ENCODE results near the gene METTL24. TPM values are rescaled to one million over a fixed set of nuclear protein-coding genes. Genes with fewer than 3 reads are reported as not detected.

METTL24 gene
- total RNA-seq, 4 donors from 2014 or later, result not detected

DNA sequence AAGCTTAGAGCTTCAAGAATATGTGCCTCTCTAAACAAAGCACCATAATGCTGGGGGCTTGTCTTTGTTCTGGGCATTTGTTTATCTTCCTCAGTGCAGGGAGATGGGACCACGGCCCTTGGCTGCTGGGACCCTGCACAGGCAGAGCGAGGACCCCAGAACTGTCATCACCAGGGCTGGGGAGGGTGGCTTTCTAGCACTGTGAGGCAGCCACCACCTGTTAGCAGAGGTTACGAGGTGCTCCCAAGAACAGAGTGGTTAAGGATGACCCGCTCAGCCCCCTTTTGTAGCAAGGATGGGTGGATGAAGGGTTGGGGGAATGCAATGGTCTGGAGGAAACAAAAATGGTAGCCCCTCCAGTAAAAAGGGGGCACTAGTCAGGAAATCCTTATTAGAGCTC, 34.9 kb downstream of the METTL24 start:
- in situ Hi-C loops (cut with MboI; ENCODE audit: low sequenced_read_pairs in 4 of 4), result no loop called here
- intact Hi-C loops (cut with DNase I; ENCODE audit: low total_unique reads), result no loop called here
- Histone ChIP-seq H3K4me1 (no peaks in the 10 kb centered on the region), H3K27me3 (no peaks in the 10 kb centered on the region), H3K27ac (no peak overlapping the region), H3K36me3 (no peaks in the 10 kb centered on the region), H3K9me3 (no peaks in the 10 kb centered on the region), H3K4me3 (no peak overlapping the region)
- no peak for TF ChIP-seq POLR2A (IDR thresholded peaks at IDR 0.05)
- TF ChIP-seq, protein P1, sequence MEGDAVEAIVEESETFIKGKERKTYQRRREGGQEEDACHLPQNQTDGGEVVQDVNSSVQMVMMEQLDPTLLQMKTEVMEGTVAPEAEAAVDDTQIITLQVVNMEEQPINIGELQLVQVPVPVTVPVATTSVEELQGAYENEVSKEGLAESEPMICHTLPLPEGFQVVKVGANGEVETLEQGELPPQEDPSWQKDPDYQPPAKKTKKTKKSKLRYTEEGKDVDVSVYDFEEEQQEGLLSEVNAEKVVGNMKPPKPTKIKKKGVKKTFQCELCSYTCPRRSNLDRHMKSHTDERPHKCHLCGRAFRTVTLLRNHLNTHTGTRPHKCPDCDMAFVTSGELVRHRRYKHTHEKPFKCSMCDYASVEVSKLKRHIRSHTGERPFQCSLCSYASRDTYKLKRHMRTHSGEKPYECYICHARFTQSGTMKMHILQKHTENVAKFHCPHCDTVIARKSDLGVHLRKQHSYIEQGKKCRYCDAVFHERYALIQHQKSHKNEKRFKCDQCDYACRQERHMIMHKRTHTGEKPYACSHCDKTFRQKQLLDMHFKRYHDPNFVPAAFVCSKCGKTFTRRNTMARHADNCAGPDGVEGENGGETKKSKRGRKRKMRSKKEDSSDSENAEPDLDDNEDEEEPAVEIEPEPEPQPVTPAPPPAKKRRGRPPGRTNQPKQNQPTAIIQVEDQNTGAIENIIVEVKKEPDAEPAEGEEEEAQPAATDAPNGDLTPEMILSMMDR (IDR thresholded peaks at IDR 0.05 in 4 of 5, conservative IDR thresholded peaks at IDR 0.05 in 1 of 5), result no peak
- DNase-seq (no peak), ATAC-seq (no peak)

DNA sequence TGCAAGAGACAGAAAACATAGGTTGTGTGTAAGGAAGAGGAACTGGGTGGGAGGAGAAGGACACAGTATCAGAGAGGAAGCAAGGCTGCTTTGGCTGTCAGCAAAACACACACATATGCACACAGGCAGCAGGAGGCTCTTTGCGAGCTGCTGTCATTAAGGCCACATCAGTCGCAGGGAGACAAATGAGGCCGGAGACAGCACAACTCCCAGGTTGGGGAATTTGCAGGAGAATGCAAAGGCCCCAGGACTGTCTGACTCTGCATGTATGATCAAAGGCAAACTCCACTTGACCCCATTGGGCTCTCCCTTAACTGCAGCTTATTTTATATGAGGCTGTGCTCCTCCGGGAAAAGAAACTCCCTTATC, 35.3 kb downstream of the METTL24 start:
- Histone ChIP-seq H3K27me3 (no peaks in the 10 kb centered on the region), H3K4me1 (no peaks in the 10 kb centered on the region), H3K4me3 (no peak overlapping the region), H3K27ac (no peak overlapping the region), H3K36me3 (no peaks in the 10 kb centered on the region), H3K9me3 (no peaks in the 10 kb centered on the region)
- TF ChIP-seq POLR2A (IDR thresholded peaks at IDR 0.05), result no peak
- TF ChIP-seq, protein P1 (IDR thresholded peaks at IDR 0.05 in 4 of 5, conservative IDR thresholded peaks at IDR 0.05 in 1 of 5), result no peak
- no peak for ATAC-seq
- intact Hi-C loops (cut with DNase I; ENCODE audit: low total_unique reads), result no loop called here
- no peak for DNase-seq
- in situ Hi-C loops (cut with MboI; ENCODE audit: low sequenced_read_pairs in 4 of 4), result no loop called here

- Histone ChIP-seq H3K27ac (no peak overlapping the region), H3K27me3 (no peaks in the 10 kb centered on the region)
Measured at GRCh38 chr6:110322151-110322873, 35.8 kb downstream of the METTL24 start.

GRCh38 chr6:110320307-110320706, 37.8 kb downstream of the METTL24 start:
- in situ Hi-C loops (cut with MboI; ENCODE audit: low sequenced_read_pairs in 4 of 4), result no loop called here
- Histone ChIP-seq H3K4me1 (no peaks in the 10 kb centered on the region), H3K27me3 (no peaks in the 10 kb centered on the region), H3K4me3 (no peak overlapping the region), H3K27ac (no peak overlapping the region), H3K36me3 (no peaks in the 10 kb centered on the region), H3K9me3 (no peaks in the 10 kb centered on the region)
- no peak for TF ChIP-seq POLR2A (IDR thresholded peaks at IDR 0.05)
- TF ChIP-seq, protein P1 (IDR thresholded peaks at IDR 0.05 in 4 of 5, conservative IDR thresholded peaks at IDR 0.05 in 1 of 5), result no peak
- DNase-seq (no peak), ATAC-seq (no peak)
- intact Hi-C loops (cut with DNase I; ENCODE audit: low total_unique reads), result no loop called here

More at GRCh38 chr6:110322151-110322873, 35.8 kb downstream of the METTL24 start:
- intact Hi-C loops (cut with DNase I; ENCODE audit: low total_unique reads), result no loop called here
- H3K36me3 ChIP-seq, result no peaks in the 10 kb centered on the region
- in situ Hi-C loops (cut with MboI; ENCODE audit: low sequenced_read_pairs in 4 of 4), result no loop called here
- no peaks in the 10 kb centered on the region for H3K4me1 ChIP-seq
- H3K9me3 ChIP-seq, result no peaks in the 10 kb centered on the region
- no peak for DNase-seq
- TF ChIP-seq POLR2A (IDR thresholded peaks at IDR 0.05), result no peak
- TF ChIP-seq, protein P1 (IDR thresholded peaks at IDR 0.05 in 4 of 5, conservative IDR thresholded peaks at IDR 0.05 in 1 of 5), result no peak
- H3K4me3 ChIP-seq, result no peak overlapping the region
- no peak for ATAC-seq

- H3K36me3 ChIP-seq, result no peaks in the 10 kb centered on the region
- H3K27ac ChIP-seq, result no peak overlapping the region
- no peaks in the 10 kb centered on the region for H3K4me1 ChIP-seq
- no peak overlapping the region for H3K4me3 ChIP-seq
- intact Hi-C loops (cut with DNase I; ENCODE audit: low total_unique reads) (no loop called here), in situ Hi-C loops (cut with MboI; ENCODE audit: low sequenced_read_pairs in 4 of 4) (no loop called here)
- no peak for DNase-seq
- ATAC-seq, result no peak
- no peaks in the 10 kb centered on the region for H3K9me3 ChIP-seq
- no peak for TF ChIP-seq POLR2A (IDR thresholded peaks at IDR 0.05)
- TF ChIP-seq, protein P1 (IDR thresholded peaks at IDR 0.05 in 4 of 5, conservative IDR thresholded peaks at IDR 0.05 in 1 of 5), result no peak
- H3K27me3 ChIP-seq, result no peaks in the 10 kb centered on the region
Measured at GRCh38 chr6:110319843-110320242, 38.3 kb downstream of the METTL24 start.
